IPS-15b (cell line): ENCODE results near the gene ATG7.
"Not testable (repeated sequence)": the region's sequence is repeated elsewhere in the genome, so short reads cannot be mapped to it uniquely, and the experiment has no call there.

ENCODE experiments used
- H3K27me3 ChIP-seq: one replicate; pipeline ENCODE4 v1.6.1; 2013; ENCODE audit warnings: low read length; ENCODE audit not compliant: control insufficient read depth, insufficient read depth
- H3K36me3 ChIP-seq: one replicate; pipeline ENCODE4 v1.6.1; 2013; ENCODE audit warnings: low read length; ENCODE audit not compliant: control insufficient read depth, insufficient read depth
- H3K4me1 ChIP-seq: one replicate; pipeline ENCODE4 v1.6.1; 2013; ENCODE audit warnings: mild to moderate bottlenecking, low read length; ENCODE audit not compliant: control insufficient read depth, insufficient read depth
- H3K4me3 ChIP-seq: one replicate; pipeline ENCODE4 v1.5.1; 2013; ENCODE audit warnings: low read depth, low read length
- H3K9ac ChIP-seq: one replicate; pipeline ENCODE4 v1.6.1; 2013; ENCODE audit warnings: low read depth, mild to moderate bottlenecking, low read length
- H3K9me3 ChIP-seq: one replicate; pipeline ENCODE4 v1.6.1; 2013; ENCODE audit warnings: mild to moderate bottlenecking, low read length; ENCODE audit not compliant: control insufficient read depth, insufficient read depth

Gene ATG7

DNA sequence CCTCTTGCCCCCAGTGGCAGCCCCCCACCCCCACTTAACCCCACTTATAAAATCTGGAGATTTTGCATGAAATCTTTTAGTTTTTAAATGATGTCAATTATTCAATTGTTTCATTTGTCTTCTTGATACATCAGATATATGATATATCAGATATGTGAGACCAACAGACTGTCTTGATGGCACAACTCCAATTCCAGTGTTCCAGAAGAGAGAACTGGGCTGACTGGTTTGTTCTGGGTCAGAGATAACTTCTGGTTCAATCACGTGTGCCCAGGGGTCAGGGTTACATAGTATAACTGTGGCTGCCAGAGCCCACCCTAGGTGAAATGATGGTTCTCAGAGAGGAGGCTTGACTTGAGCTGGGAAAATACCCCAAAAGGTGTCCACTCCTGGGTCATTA lies 32.4 kb upstream of the ATG7 start:
- Histone ChIP-seq H3K27me3 (no peaks in the 10 kb centered on the region), H3K9me3 (no peaks in the 10 kb centered on the region), H3K4me3 (no peak overlapping the region), H3K4me1 (no peaks in the 10 kb centered on the region), H3K36me3 (no peaks in the 10 kb centered on the region), H3K9ac (no peak overlapping the region)

DNA sequence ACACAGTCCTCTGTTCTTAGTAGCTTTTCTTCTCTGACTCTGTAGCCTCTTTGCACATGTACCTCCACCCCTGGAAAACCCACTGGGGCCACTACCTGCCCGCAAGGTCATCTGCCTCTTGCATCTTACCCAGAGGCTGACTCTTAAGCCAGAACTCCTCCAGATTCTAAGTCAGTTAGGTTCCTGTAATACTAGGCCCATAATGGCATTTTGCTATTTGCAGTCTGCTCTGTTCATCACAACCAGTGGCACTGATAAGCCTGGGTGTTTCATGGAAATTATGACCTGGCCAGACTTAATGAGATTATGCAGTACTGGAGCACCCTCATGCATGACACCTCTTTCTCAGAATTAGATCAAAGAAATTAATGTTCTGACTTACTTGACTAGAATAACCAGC lies 31.7 kb upstream of the ATG7 start:
- H3K9ac ChIP-seq = no peak overlapping the region
- no peaks in the 10 kb centered on the region for H3K27me3 ChIP-seq
- H3K36me3 ChIP-seq = no peaks in the 10 kb centered on the region
- no peak overlapping the region for H3K4me3 ChIP-seq
- no peaks in the 10 kb centered on the region for H3K9me3 ChIP-seq
- H3K4me1 ChIP-seq = no peaks in the 10 kb centered on the region

DNA sequence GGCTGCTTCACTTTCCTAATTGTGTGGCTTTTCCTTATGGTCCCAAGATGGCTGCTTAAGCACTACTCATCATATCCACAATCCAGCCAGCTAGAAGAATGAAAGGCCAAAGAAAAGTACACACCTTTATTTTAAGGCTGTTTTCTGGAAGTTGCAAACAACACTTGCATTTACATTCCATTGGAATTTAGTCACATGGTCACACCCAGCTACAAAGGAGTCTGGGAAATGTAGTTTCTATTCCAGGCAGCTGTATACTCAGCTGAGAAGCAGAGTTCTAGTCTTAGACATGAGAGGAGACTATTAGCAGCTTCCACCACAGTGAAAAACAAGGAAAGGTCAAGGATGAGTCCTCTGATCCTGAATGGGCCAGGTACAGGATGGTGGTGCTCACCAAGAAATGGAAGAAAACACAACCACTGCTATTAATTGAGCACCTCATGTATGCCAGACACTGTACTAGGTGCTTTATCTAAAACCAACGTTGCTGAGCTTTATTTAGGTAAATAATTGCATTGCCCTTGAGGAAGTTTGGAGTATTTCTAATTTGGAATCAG lies 28.0 kb upstream of the ATG7 start:
- no peak overlapping the region for H3K9ac ChIP-seq
- H3K4me3 ChIP-seq = no peak overlapping the region
- H3K27me3 ChIP-seq = no peaks in the 10 kb centered on the region

DNA sequence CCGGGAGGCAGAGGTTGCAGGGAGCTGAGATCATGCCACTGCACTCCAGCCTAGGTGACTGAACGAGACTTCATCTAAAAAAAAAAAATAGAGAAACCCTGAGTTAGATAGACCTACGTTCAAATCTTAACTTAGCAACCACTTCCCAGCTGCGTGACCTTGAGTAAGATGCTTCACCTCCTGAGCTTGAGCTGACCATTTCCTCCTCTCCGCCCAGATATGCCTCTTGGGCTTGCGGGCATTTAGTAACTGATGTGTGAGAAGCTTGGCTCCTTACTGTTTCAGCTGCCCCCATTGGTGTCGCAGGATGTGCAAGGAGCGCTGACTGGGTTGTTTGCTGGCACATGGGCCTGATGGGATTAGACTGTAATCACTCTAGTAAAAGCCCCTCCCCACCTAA lies 26.9 kb upstream of the ATG7 start:
- H3K36me3 ChIP-seq = no peaks in the 10 kb centered on the region
- H3K4me1 ChIP-seq = no peaks in the 10 kb centered on the region
- no peaks in the 10 kb centered on the region for H3K27me3 ChIP-seq
- H3K4me3 ChIP-seq = no peak overlapping the region
- no peaks in the 10 kb centered on the region for H3K9me3 ChIP-seq
- no peak overlapping the region for H3K9ac ChIP-seq

More for the DNA sequence above, 28.0 kb upstream of the ATG7 start:
- H3K4me1 ChIP-seq = no peaks in the 10 kb centered on the region
- H3K36me3 ChIP-seq = no peaks in the 10 kb centered on the region
- H3K9me3 ChIP-seq = no peaks in the 10 kb centered on the region

DNA sequence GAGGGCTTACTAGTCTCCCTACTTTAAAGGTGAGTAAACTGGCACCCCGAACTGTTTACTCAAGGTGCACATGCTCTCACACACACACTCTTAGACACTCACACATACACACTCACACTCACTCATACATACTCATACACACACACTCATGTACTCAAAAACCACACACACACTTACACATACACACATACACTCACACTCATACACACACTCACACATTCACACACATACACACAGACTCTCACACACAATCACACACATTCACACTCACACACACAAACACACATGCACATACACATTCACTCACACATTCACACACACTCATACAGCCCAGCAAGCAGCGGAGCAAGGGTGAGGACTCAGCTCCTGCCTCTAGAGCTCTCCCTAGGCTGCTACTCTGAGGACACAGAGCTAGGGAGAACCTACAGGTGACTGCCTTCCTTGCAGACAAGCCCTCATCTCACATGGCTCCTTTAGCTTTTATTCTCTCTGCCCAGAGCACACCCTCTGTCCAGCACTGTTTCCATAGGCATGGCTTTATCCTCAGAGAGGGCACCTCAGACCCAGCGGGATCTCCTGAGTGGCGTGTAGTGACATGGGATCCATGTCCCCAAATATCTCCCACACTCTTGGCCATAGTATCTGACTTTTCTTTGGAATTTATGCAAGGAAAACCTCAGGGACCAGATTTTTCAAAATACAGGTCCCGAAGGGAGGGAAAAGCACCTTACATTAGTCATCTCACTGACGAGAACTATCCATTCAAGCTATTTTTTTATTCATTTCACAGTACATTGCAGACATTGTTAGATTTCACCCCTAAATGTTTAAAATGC lies 26.2 kb upstream of the ATG7 start:
- no peaks in the 10 kb centered on the region for H3K4me1 ChIP-seq
- no peaks in the 10 kb centered on the region for H3K27me3 ChIP-seq
- H3K36me3 ChIP-seq = no peaks in the 10 kb centered on the region
- H3K4me3 ChIP-seq = no peak overlapping the region
- H3K9ac ChIP-seq = no peak overlapping the region
- no peaks in the 10 kb centered on the region for H3K9me3 ChIP-seq

DNA sequence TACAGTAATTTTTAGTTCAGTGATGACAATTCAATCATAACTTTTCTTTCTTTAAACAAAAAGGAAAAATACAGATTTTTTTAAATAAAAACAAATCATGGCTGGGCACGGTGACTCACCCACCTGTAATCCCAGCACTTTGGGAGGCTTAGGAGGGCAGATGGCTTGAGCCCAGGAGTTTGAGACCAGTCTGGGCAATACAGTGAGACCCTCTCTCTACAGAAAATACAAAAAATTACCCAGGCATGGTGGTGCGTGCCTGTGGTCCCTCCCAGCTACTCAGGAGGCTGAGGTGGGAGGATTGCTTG lies 25.6 kb upstream of the ATG7 start:
- Histone ChIP-seq H3K27me3 (no peaks in the 10 kb centered on the region), H3K9me3 (no peaks in the 10 kb centered on the region), H3K9ac (no peak overlapping the region), H3K36me3 (no peaks in the 10 kb centered on the region), H3K4me1 (no peaks in the 10 kb centered on the region), H3K4me3 (no peak overlapping the region)

DNA sequence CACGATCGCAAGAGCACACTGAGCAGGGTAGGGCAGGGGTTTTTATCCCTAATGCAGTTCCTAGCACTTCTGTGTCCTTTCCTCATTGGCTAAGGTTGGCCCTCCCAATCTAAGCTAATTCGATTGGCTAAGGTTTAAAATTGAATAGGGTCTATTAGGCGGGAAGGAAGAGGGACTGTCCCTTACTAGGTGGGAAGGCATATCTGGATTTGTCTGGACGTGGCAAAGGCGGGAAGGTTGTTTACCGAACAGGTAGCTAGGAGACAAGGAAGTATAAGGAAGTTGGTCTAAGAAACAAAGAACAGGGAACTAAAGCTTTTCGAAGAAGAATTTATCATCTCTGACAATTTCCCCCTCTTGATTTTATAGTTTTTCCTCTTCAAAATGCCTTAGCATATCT lies 24.8 kb upstream of the ATG7 start:
- H3K4me1 ChIP-seq = no peaks in the 10 kb centered on the region
- H3K36me3 ChIP-seq = no peaks in the 10 kb centered on the region
- no peak overlapping the region for H3K9ac ChIP-seq
- H3K27me3 ChIP-seq = no peaks in the 10 kb centered on the region
- no peaks in the 10 kb centered on the region for H3K9me3 ChIP-seq
- no peak overlapping the region for H3K4me3 ChIP-seq

DNA sequence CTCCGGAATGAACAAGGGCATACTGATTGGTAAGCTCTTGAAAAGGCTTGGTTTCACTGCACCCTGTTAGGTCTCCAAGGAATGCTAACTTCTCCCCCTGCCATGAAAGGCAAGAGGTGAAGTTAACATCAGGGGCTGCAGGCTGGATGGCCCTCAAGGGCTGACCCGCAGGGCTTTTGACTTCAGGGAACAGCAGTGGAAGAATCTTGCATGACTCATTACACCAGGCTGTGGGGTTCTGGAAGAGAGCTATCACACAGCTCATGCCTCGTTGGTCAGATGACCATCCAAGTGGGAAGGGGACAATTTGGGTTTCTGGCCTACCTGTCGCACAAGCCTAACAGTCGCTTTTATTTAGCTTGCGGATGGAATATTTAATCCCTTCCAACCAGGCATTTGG lies 23.6 kb upstream of the ATG7 start:
- no peaks in the 10 kb centered on the region for H3K27me3 ChIP-seq
- no peak overlapping the region for H3K9ac ChIP-seq
- no peaks in the 10 kb centered on the region for H3K36me3 ChIP-seq
- H3K9me3 ChIP-seq = no peaks in the 10 kb centered on the region
- no peak overlapping the region for H3K4me3 ChIP-seq
- no peaks in the 10 kb centered on the region for H3K4me1 ChIP-seq

DNA sequence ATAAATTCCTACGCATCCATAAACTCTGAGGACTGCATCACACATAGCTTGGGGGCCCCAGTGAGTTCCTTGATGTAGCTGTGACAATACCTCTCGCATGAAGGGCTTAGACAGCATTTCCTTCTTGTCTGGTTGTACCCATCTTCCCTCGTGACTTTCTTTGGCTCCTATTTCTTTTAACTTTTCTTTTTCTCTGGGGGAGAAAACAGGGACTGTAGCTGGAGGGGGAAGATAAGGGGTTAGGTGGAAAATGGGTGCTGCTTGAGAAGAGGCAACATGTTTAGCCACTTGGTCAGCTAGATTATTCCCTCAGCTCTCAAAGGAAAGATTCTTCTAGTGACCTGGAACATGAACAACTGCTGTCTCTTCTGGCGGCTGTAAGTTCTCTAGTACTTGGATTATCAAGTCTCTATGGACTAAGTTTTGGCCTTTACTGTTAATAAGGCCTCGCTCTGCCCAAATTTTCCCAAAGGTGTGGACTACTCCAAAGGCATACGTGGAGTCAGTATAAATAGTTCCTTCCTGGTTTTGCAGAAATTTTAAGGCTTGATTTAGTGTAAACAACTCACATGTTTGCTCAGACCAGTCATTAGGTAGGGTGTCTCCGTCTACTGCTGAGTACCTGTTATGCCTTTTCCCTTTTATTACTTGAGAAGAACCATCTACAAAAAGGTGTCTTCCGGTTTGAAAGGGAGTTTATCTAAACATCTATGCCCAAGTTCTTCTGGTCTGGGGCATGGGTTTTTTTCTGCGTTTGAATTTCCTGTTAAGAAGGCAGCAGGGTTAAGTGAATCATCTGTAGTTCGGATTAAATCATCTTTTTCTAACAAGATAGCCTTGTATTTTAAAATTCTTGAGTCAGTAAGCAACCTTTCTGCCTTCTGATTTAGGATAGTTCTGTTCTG lies 21.0 kb upstream of the ATG7 start:
- Histone ChIP-seq H3K4me3 (no peak overlapping the region), H3K36me3 (no peaks in the 10 kb centered on the region), H3K4me1 (no peaks in the 10 kb centered on the region), H3K9ac (no peak overlapping the region), H3K9me3 (no peaks in the 10 kb centered on the region), H3K27me3 (no peaks in the 10 kb centered on the region)

DNA sequence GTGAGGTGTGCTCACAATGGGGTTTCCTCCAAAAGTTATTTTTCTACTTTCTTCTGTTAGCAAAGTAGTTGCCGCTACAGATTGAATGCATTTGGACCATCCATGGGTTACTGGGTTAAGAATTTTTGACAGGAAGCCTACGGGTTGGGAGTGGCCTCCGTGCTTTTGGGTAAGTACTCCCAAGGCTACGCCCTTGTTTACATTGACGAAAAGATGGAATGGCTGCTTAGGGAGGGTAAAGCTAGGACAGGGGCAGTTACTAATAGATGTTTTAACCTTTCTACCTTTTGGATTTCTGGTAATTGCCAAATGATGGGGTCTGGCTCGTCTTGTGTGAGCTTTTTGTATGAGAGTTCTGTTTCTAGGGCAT lies 20.4 kb upstream of the ATG7 start:
- H3K27me3 ChIP-seq = no peaks in the 10 kb centered on the region
- no peak overlapping the region for H3K9ac ChIP-seq

DNA sequence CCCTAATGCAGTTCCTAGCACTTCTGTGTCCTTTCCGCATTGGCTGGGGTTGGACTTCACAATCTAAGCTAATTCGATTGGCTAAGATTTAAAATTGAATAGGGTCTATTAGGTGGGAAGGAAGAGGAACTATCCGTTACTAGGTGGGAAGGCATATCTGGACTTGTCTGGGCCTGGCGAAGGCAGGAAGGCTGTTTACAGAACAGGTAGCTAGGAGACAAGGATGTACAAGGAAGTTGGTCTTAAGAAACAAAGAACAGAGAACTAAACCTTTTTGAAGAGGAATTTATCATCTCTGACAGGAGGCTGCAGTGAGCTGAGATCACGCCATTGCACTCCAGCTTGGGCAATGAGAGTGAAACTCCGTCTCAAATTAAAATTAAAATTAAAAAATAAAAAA lies 17.3 kb upstream of the ATG7 start:
- H3K4me1 ChIP-seq = no peaks in the 10 kb centered on the region
- H3K9me3 ChIP-seq = no peaks in the 10 kb centered on the region
- no peak overlapping the region for H3K9ac ChIP-seq
- no peak overlapping the region for H3K4me3 ChIP-seq
- no peaks in the 10 kb centered on the region for H3K36me3 ChIP-seq
- no peaks in the 10 kb centered on the region for H3K27me3 ChIP-seq

More for the DNA sequence above, 20.4 kb upstream of the ATG7 start:
- Histone ChIP-seq H3K36me3 (no peaks in the 10 kb centered on the region), H3K4me3 (no peak overlapping the region), H3K9me3 (no peaks in the 10 kb centered on the region), H3K4me1 (no peaks in the 10 kb centered on the region)

DNA sequence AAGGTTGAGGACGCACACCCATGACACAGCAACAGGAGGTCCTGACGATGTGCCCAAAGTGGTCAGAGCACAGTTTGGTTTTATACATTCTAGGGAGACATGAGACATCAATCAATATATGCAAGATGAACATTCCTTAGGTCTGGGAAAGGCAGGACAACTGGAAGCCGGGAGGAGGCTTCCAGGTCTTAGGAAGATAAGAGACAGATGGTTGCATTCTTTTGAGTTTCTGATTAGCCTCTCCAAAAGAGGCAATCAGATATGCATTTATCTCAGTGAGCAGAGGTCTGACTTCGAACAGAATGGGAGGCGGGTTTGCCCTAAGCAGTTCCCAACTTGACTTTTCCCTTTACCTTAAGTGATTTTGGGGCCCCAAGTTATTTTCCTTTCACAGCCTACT lies 16.7 kb upstream of the ATG7 start:
- not testable (repeated sequence) for H3K27me3 ChIP-seq, H3K9ac ChIP-seq, H3K36me3 ChIP-seq, H3K4me3 ChIP-seq, H3K9me3 ChIP-seq, H3K4me1 ChIP-seq
